Vagina (tissue), 2 donors: ENCODE measurements around the gene POLE4. TPM values are rescaled to one million over a fixed set of nuclear protein-coding genes. Genes with fewer than 3 reads are reported as not detected.

ENCODE experiments used
- DNase-seq, 2 donors: peaks; one replicate each; pipeline ENCODE4 v3.0.0-alpha.2; 2017; ENCODE audit errors: extremely low spot score in 2 of 2
- H3K27ac ChIP-seq: fragments of 200-600 bp; sonication (generic); one replicate; pipeline ENCODE4 v1.5.1; 2019
- H3K27me3 ChIP-seq: fragments of 200-600 bp; sonication (generic); one replicate; pipeline ENCODE4 v1.5.1; 2019
- H3K36me3 ChIP-seq, 2 donors: fragments of 200-600 bp; sonication (generic); one replicate each; pipeline ENCODE4 v1.5.1; 2017 to 2019
- H3K4me1 ChIP-seq: fragments of 200-600 bp; sonication (generic); one replicate; pipeline ENCODE4 v1.5.1; 2019
- H3K4me3 ChIP-seq, 2 donors: fragments of 200-600 bp; sonication (generic); 1 replicate in 1 of 2; 2 replicates in 1 of 2; pipeline ENCODE4 v1.5.1; 2016 to 2019
- H3K9me3 ChIP-seq: fragments of 200-600 bp; sonication (generic); one replicate; pipeline ENCODE4 v1.5.1; 2019
- POLR2A ChIP-seq, 2 donors: fragments of 450-650 bp; IDR thresholded peaks; one replicate each; pipeline ENCODE4 v1.6.1; 2017; ENCODE audit warnings: antibody characterized with exemption in 2 of 2, mild to moderate bottlenecking in 2 of 2, moderate library complexity in 2 of 2
- POLR2AphosphoS5 ChIP-seq, 2 donors: sonication (generic); formaldehyde crosslinking; IDR thresholded peaks; one replicate each; pipeline ENCODE4 v1.9.0; 2017; ENCODE audit warnings: antibody characterized with exemption in 2 of 2, mild to moderate bottlenecking in 2 of 2, low read depth in 1 of 2; ENCODE audit not compliant: insufficient read depth in 1 of 2
- intact Hi-C: fragments of 100-400 bp; cut with DNase I; formaldehyde crosslinking; loops from one replicate; pipeline ENCODE4 v1.15.1; 2023
- total RNA-seq: library from RNA; depleted of rRNA; stranded (reverse); fragments of >200 nt; gene quantifications from one replicate; pipeline ENCODE4 v1.2.3, GENCODE V29; 2016
- TF ChIP-seq, protein P1 (sequence below), 3 experiments: fragments of 450-650 bp in 2 of 3; fragments of 200-600 bp in 1 of 3; sonication (generic) in 1 of 3; IDR thresholded peaks; one replicate each; pipeline ENCODE4 v1.5.1; 2017 to 2019; ENCODE audit warnings: antibody characterized with exemption in 3 of 3, mild to moderate bottlenecking in 2 of 3, moderate library complexity in 2 of 3

POLE4 gene
- total RNA-seq, 1 donor from 2014 or later = 21.6 TPM

DNA sequence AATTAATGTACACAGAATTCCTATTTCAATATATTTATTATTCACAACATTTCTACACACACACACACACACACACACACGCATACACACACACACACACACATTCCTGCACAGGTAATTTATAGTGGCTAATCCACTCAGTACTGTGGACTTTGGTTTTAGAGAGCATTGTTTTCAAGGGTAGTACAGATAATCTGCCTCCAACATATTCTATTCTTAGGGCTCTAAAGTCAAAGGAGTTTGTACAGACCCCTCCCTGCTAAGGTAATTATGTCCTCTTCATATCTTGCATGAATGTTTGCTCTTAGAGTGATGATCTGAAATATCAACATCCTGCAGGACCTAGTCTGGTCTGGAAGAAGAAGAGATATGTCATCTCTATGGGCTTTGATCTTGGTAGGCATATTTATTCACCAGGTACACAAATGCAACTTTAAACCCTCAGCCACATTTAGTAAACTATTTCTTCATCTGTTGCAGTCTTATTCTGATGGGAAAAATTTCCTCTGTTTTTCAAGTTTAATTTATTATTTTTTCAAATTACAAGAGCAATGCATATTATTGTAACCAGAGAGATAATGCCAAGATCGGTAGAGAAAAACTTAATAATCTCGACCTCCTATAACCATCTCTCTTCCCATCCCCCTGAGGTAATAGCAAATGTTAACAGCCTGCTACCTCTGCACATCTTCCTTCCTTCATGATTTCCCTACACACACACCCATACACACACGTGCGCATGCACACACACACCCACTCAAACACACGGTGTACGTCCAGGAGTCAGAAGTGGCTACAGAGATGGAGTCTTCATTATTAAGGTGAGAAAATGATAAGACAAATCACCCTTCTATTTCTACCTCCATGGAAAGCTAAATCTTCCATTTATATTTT is 18.3 kb upstream of the POLE4 start:
- H3K4me1 ChIP-seq = no peaks in the 10 kb centered on the region
- H3K9me3 ChIP-seq = no peaks in the 10 kb centered on the region
- TF ChIP-seq, protein P1, sequence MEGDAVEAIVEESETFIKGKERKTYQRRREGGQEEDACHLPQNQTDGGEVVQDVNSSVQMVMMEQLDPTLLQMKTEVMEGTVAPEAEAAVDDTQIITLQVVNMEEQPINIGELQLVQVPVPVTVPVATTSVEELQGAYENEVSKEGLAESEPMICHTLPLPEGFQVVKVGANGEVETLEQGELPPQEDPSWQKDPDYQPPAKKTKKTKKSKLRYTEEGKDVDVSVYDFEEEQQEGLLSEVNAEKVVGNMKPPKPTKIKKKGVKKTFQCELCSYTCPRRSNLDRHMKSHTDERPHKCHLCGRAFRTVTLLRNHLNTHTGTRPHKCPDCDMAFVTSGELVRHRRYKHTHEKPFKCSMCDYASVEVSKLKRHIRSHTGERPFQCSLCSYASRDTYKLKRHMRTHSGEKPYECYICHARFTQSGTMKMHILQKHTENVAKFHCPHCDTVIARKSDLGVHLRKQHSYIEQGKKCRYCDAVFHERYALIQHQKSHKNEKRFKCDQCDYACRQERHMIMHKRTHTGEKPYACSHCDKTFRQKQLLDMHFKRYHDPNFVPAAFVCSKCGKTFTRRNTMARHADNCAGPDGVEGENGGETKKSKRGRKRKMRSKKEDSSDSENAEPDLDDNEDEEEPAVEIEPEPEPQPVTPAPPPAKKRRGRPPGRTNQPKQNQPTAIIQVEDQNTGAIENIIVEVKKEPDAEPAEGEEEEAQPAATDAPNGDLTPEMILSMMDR (IDR thresholded peaks at IDR 0.05) = no peak
- no peak for TF ChIP-seq POLR2AphosphoS5 (IDR thresholded peaks at IDR 0.05; ENCODE audit: insufficient read depth in 1 of 2, low read depth in 1 of 2)
- no peak for TF ChIP-seq POLR2A (IDR thresholded peaks at IDR 0.05)
- H3K4me3 ChIP-seq = no peak overlapping the region
- intact Hi-C loops = no loop called here
- H3K27ac ChIP-seq = no peak overlapping the region
- DNase-seq = no peak
- no peaks in the 10 kb centered on the region for H3K27me3 ChIP-seq
- H3K36me3 ChIP-seq = no peaks in the 10 kb centered on the region

GRCh38 chr2:74941284-74941683 is 17.2 kb upstream of the POLE4 start:
- Histone ChIP-seq H3K4me3 (no peak overlapping the region), H3K4me1 (no peaks in the 10 kb centered on the region), H3K9me3 (no peaks in the 10 kb centered on the region), H3K27me3 (no peaks in the 10 kb centered on the region), H3K27ac (no peak overlapping the region), H3K36me3 (no peaks in the 10 kb centered on the region)
- no peak for DNase-seq
- intact Hi-C loops = no loop called here
- TF ChIP-seq, protein P1 (IDR thresholded peaks at IDR 0.05) = no peak
- TF ChIP-seq POLR2AphosphoS5 (IDR thresholded peaks at IDR 0.05; ENCODE audit: insufficient read depth in 1 of 2, low read depth in 1 of 2) = no peak
- no peak for TF ChIP-seq POLR2A (IDR thresholded peaks at IDR 0.05)

DNA sequence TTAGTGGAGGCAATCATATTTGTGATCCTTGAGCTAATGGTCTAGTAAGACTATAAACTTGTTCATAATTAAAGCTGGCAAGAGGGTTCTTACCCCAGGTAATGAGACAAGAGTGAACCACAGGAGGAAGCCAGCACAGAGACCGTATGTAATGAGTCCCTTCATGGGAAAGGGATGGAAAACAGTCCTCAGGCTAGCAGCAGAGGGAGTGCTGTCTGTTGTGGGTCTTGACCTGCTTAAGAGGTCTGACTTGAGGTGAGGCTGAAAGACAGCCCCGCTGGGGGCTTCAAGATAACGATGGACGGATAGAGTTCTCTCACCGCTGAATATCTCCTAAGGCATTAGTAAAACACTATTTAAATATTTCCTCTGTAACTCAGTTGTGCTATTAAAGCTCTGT is 16.2 kb upstream of the POLE4 start:
- Histone ChIP-seq H3K27ac (no peak overlapping the region), H3K36me3 (no peaks in the 10 kb centered on the region), H3K4me3 (no peak overlapping the region), H3K4me1 (no peaks in the 10 kb centered on the region), H3K9me3 (no peaks in the 10 kb centered on the region), H3K27me3 (no peaks in the 10 kb centered on the region)
- intact Hi-C loops = no loop called here
- DNase-seq = no peak
- TF ChIP-seq, protein P1 (IDR thresholded peaks at IDR 0.05) = no peak
- no peak for TF ChIP-seq POLR2AphosphoS5 (IDR thresholded peaks at IDR 0.05; ENCODE audit: insufficient read depth in 1 of 2, low read depth in 1 of 2)
- TF ChIP-seq POLR2A (IDR thresholded peaks at IDR 0.05) = no peak

DNA sequence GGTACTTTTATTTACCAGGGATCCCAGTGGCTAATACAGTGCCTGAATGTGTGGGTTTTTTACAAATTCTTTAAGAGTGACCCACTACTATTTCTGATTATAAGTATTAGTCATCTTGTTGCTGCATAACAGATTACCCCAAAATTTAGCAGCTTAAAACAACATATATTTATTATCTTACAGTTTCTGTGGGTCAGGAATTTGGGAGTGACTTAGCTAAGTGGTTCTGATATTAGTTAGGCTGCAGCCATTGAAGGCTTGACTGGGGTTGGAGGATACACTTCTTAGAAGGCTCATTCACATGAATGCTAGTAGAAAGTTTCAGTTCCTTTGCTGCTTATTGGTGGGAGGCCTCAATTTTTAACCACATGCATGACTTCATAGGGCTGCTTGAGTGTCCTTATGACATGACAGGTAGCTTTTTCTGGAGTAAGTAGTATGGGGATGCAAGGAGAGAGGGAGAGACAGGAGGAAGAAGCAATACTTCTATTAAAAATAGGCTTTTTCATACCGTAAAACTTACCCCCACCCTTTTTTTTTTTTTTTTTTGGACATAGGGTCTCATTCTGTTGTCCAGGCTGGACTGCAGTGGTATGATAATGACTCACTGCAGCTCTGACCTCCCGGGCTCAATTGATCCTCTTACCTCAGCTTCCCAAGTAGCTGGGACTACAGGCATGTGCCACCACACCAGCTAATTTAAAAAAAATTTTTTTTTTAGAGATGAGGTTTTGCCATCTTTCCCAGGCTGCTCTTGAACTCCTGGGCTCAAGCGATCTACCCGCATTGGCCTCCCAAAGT is 13.3 kb upstream of the POLE4 start:
- intact Hi-C loops = no loop called here
- Histone ChIP-seq H3K27ac (no peak overlapping the region), H3K4me3 (no peak overlapping the region), H3K27me3 (no peaks in the 10 kb centered on the region), H3K9me3 (no peaks in the 10 kb centered on the region), H3K36me3 (no peaks in the 10 kb centered on the region), H3K4me1 (no peaks in the 10 kb centered on the region)
- TF ChIP-seq POLR2A (IDR thresholded peaks at IDR 0.05) (no peak), POLR2AphosphoS5 (IDR thresholded peaks at IDR 0.05; ENCODE audit: insufficient read depth in 1 of 2, low read depth in 1 of 2) (no peak)
- TF ChIP-seq, protein P1 (IDR thresholded peaks at IDR 0.05) = no peak
- no peak for DNase-seq
